CD4-positive, alpha-beta T cell treated with Interleukin-4 for 1 hour (primary cell): ENCODE results near the gene TRIM44.
A peak's percentile ranks its signal among the peaks of the same experiment; 100 is the strongest.

Experiments used
- DNase-seq, 2 donors: peaks; one replicate each; pipeline ENCODE4 v3.0.0-alpha.2; 2020 to 2022

Gene TRIM44

DNA sequence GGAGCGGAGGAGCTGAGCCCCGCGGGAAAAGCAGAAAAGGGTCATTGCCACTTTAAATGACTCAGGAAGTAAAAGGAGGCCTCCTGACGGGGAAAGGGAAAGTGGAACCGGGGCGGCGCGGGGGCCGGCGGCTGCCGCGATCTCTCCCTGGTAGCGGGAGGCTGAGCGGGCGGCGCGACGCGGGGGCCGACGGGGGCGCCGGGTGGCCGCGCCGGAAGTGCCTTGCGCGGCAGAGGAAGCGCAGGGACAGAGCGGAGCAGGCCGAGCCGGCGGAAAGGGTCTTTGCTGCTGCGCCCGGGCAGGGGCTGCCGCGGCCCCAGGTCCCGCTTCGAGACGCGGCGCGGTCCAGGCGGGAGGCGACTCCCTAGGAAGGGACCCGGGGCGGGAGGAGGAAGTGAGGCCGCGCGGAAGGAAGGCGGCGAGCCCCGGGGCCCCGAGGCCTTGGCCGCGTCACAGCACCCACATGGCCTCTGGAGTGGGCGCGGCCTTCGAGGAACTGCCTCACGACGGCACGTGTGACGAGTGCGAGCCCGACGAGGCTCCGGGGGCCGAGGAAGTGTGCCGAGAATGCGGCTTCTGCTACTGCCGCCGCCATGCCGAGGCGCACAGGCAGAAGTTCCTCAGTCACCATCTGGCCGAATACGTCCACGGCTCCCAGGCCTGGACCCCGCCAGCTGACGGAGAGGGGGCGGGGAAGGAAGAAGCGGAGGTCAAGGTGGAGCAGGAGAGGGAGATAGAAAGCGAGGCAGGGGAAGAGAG is at the start of gene TRIM44:
Gene TRIM44, plus strand, starts transcription at position 127 of the 759 bp plus-strand sequence. Its CDS starts 337 bp downstream, at position 464.
- DNase-seq, result peak; percentile 84 to 86

- DNase-seq, result no peak
These were observed 47.5 kb upstream of the TRIM44 start for GRCh38 chr11:35614939-35615569.

DNA sequence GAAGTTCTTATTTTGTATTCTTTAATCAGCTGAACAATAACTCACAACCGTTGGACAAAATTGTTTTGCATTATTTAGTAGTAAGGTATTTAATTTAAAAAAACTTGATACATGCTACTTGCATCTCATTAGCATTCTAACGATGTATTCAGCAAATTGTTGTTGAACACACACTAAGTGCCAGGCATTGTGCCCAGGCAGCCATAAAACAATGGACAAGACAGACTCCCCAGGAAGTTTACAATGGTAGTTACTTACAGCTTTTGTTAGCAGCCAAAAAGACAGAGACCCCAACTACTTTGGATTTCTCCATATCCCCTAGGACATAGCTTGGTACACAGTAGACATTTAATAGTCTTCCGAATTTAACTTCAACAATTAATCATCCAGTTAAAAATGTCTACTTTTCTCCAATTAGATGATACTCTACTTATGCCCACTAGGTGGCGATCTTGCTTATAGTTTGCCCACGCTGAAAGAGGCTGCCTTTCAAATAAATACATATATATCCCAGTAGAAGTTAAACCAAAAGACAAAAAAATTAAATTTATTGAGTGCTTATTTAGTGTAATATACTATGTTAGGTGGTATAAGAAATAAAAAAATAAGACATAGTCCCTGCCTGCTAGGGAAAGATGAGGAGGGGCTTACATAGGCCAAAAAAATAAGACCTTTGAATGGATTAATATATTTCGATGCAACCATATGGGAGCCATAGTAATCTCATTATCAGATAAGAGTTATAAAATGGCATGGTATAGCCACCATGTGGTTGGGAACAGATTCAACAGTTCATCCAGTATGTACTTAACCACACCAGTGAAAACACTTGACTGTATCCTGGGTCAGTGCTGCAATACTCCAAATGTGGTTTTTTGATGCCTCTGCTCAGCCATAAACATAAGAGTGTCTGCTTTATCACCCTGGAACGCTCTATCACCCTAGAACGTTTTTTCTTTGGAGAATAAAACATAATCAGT is 46.4 kb upstream of the TRIM44 start:
- DNase-seq, result peak in 1 of 2 donors; percentile 52

- DNase-seq, result no peak
These were observed 45.3 kb upstream of the TRIM44 start for GRCh38 chr11:35617316-35617686.

GRCh38 chr11:35617687-35618496 is 44.7 kb upstream of the TRIM44 start, which contains the start of gene FJX1:
Gene FJX1 (plus strand): TSS chr11:35618460. CDS start chr11:35618637, 177 bp downstream.
- DNase-seq, result no peak

GRCh38 chr11:35618497-35619115 is 44.0 kb upstream of the TRIM44 start:
- no peak for DNase-seq

DNA sequence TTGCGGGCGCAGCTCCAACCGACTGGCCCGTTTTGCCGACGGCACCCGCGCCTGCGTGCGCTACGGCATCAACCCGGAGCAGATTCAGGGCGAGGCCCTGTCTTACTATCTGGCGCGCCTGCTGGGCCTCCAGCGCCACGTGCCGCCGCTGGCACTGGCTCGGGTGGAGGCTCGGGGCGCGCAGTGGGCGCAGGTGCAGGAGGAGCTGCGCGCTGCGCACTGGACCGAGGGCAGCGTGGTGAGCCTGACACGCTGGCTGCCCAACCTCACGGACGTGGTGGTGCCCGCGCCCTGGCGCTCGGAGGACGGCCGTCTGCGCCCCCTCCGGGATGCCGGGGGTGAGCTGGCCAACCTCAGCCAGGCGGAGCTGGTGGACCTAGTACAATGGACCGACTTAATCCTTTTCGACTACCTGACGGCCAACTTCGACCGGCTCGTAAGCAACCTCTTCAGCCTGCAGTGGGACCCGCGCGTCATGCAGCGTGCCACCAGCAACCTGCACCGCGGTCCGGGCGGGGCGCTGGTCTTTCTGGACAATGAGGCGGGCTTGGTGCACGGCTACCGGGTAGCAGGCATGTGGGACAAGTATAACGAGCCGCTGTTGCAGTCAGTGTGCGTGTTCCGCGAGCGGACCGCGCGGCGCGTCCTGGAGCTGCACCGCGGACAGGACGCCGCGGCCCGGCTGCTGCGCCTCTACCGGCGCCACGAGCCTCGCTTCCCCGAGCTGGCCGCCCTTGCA is 43.3 kb upstream of the TRIM44 start:
- DNase-seq, result no peak

- DNase-seq, result no peak
These were observed 42.5 kb upstream of the TRIM44 start for GRCh38 chr11:35619855-35620640.

GRCh38 chr11:35620795-35621194 is 41.8 kb upstream of the TRIM44 start:
- no peak for DNase-seq

- no peak for DNase-seq
These were observed 41.0 kb upstream of the TRIM44 start for GRCh38 chr11:35621620-35622019.

DNA sequence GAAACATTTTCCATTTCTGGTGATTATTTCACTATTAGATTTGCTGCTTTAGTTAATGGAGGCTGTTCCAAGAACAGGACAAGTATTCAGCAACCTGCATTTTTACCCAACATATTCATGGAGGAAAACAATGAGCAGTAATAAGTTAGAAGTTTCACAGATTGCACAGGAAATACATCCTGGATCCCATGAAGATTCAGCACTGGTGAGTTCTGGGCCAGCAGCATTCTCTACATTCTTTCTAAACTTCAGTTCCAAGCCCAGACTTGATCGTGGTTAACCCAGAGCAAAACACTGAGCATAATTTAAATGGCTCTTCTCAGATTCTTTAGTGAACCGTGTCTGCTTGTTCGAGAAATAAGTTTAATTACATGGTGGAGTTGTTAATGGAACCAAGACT is 40.5 kb upstream of the TRIM44 start:
- DNase-seq, result no peak

DNA sequence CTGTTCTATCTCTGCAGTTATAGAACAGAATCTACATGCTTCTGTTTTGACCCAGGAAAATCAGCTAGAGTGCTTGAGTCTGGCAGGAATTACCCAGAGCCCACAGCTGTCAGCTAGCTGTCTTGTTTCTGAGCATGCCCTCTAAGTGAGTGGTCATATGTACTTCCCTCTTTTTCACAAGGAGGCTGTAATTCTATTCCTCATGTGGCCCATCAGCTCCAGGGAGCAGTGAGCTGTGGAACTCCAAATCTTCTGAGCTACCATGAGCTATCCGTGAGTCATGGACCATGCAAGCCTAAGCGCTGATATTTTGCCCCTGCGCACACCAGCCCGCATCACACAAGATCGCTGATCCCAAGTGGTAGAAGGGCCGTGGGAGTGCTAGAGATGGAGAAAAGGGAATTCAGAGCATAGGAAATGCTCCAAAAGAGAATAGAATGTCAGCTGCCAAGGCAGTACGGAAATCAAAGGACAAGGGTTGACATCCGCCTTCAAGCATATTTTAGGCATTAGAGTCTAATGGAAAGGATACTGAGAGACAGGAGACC is 38.9 kb upstream of the TRIM44 start:
- DNase-seq, result no peak

- no peak for DNase-seq
These were observed 38.3 kb upstream of the TRIM44 start for GRCh38 chr11:35624316-35624715.

DNA sequence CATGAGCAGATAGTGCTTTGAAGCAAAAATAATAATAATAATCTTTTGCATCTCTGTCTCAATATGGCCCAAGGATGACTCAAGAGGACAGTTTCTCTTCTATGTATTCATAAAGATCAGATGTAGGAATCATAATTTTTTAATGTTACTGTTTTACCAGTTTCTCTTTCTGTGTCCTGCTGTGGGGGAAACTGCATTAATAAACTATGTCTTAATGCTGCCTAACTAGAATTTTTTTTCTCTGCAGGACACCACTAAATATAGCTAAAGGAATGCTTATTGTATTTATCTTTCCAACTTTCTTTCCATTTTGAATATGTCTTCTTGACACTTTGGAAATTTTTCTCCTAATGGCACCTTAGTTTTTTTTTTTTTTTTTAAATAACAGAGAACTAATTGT is 37.8 kb upstream of the TRIM44 start:
- no peak for DNase-seq

GRCh38 chr11:35626501-35626900 is 36.1 kb upstream of the TRIM44 start:
- DNase-seq, result no peak

DNA sequence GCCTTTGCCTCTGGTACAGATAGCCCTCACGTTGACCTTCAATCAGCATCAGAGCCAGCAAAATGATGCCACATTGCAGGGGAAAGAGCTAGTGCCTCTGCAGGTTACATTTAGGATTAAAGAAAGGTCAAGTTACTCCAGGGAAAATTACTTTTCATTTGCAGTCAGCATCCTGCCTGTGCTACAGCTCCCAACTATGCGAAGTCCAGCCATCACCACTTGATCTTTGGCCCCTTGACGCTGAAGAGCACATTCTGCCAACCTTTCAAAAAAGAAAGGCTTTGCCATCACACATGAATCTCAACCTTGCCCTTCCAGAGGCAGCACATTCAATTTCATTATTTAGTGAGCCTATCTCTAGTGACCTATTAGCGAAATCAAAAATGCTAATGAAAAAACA is 33.1 kb upstream of the TRIM44 start:
- no peak for DNase-seq

GRCh38 chr11:35629914-35630313 is 32.7 kb upstream of the TRIM44 start:
- no peak for DNase-seq

DNA sequence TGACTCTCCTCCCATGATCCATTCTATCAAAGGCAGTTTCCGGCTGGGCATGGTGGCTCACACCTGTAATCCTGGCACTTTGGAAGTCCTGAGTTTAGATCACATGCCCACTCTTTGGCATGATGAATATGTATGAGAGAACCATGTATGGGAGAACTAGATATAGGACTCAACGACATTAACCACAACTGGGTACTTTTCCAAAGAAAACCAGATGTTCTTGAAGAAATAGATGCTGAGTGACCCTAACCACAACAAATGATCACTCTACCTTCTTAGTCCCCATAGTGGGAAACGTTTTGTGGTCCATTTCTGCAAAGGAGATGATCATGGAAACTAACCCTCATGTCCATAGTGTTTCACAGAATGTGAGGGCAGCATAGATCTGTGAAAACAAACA is 30.7 kb upstream of the TRIM44 start:
- no peak for DNase-seq

DNA sequence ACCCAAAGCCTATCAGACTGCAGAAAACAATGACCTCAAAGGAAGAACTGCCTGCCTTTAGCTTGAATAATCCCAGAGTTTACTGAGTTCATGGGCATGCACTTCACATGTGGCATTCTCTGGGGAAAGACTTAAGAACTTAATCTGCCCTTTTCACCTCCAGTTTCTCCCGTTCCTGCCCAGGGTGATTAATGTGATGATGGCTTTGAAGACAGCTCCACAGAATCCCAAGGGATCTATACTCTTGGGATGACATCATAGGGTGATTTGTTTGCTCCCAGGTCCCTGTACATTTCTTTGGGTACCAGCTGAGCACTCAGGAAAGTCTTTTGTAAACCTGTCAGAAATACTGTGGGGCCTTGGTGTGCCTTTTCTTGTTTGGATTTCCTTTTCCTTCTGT is 30.3 kb upstream of the TRIM44 start:
- DNase-seq, result no peak

GRCh38 chr11:35633827-35634423 is 28.6 kb upstream of the TRIM44 start:
- no peak for DNase-seq
